ENCODE results near the gene OGFOD2. TPM values are rescaled to one million over a fixed set of nuclear protein-coding genes. Genes with fewer than 3 reads are reported as not detected.

The OGFOD2 gene
- polyA plus RNA-seq, 6 donors from 2014 or later = 9.4 to 20.4 (median 14.2) TPM

- H3K27ac Mint-ChIP-seq = no peak overlapping the region
- H3K9me3 Mint-ChIP-seq = peaks cover 0 to 1% (median 0%) of the 10 kb centered on the region in 7 donors
- no peaks in the 10 kb centered on the region for H3K36me3 Mint-ChIP-seq
- H3K4me1 Mint-ChIP-seq = peaks cover 1 to 16% (median 8%) of the 10 kb centered on the region in 3 donors
- no peak for ATAC-seq (ENCODE audit: low read depth in 2 of 2)
- no peaks in the 10 kb centered on the region for H3K27me3 Mint-ChIP-seq
- H3K4me3 Mint-ChIP-seq = no peak overlapping the region
- no peak for DNase-seq
Observed at GRCh38 chr12:123021688-123022604, 46.9 kb downstream of the OGFOD2 start.

- Mint-ChIP-seq H3K9me3 (peaks cover 0 to 1% (median 0%) of the 10 kb centered on the region in 7 donors), H3K27me3 (no peaks in the 10 kb centered on the region), H3K36me3 (no peaks in the 10 kb centered on the region), H3K4me3 (no peak overlapping the region), H3K27ac (peak overlapping the region in 1 of 6 donors; percentile 60), H3K4me1 (peaks cover 1 to 14% (median 7%) of the 10 kb centered on the region in 3 donors)
- DNase-seq (no peak), ATAC-seq (ENCODE audit: low read depth in 2 of 2) (no peak)
Observed at GRCh38 chr12:123022846-123023245, 47.8 kb downstream of the OGFOD2 start.

GRCh38 chr12:123024819-123025391 is 49.9 kb downstream of the OGFOD2 start:
- no peak for ATAC-seq (ENCODE audit: low read depth in 2 of 2)
- no peaks in the 10 kb centered on the region for H3K9me3 Mint-ChIP-seq
- no peak for DNase-seq
- H3K4me1 Mint-ChIP-seq = peaks cover 0 to 4% (median 0%) of the 10 kb centered on the region in 3 donors
- no peak overlapping the region for H3K4me3 Mint-ChIP-seq
- no peak overlapping the region for H3K27ac Mint-ChIP-seq
- H3K27me3 Mint-ChIP-seq = no peaks in the 10 kb centered on the region
- no peaks in the 10 kb centered on the region for H3K36me3 Mint-ChIP-seq

GRCh38 chr12:123026094-123026853 is 51.2 kb downstream of the OGFOD2 start:
- Mint-ChIP-seq H3K36me3 (no peaks in the 10 kb centered on the region), H3K27me3 (no peaks in the 10 kb centered on the region), H3K9me3 (no peaks in the 10 kb centered on the region), H3K4me3 (peak overlapping the region in 1 of 8 donors; percentile 56), H3K27ac (peak overlapping the region in 1 of 6 donors; percentile 32), H3K4me1 (peaks cover 0 to 4% (median 0%) of the 10 kb centered on the region in 3 donors)
- DNase-seq = no peak
- no peak for ATAC-seq (ENCODE audit: low read depth in 2 of 2)

GRCh38 chr12:123027726-123028445 is 52.8 kb downstream of the OGFOD2 start:
- Mint-ChIP-seq H3K36me3 (no peaks in the 10 kb centered on the region), H3K4me1 (peaks cover 0 to 6% (median 0%) of the 10 kb centered on the region in 3 donors), H3K27me3 (no peaks in the 10 kb centered on the region), H3K27ac (peak overlapping the region in 1 of 6 donors; percentile 11), H3K4me3 (no peak overlapping the region), H3K9me3 (no peaks in the 10 kb centered on the region)
- ATAC-seq (ENCODE audit: low read depth in 2 of 2) = no peak
- no peak for DNase-seq

GRCh38 chr12:123028475-123028874 is 53.4 kb downstream of the OGFOD2 start:
- H3K27ac Mint-ChIP-seq = peak overlapping the region in 2 of 6 donors; percentile 11 to 72
- ATAC-seq (ENCODE audit: low read depth in 2 of 2) (no peak), DNase-seq (no peak)
- no peak overlapping the region for H3K4me3 Mint-ChIP-seq
- no peaks in the 10 kb centered on the region for H3K36me3 Mint-ChIP-seq
- peaks cover 3 to 7% (median 3%) of the 10 kb centered on the region in 3 donors for H3K4me1 Mint-ChIP-seq
- no peaks in the 10 kb centered on the region for H3K9me3 Mint-ChIP-seq
- no peaks in the 10 kb centered on the region for H3K27me3 Mint-ChIP-seq

- DNase-seq (no peak), ATAC-seq (ENCODE audit: low read depth in 2 of 2) (no peak)
- peak overlapping the region in 2 of 6 donors; percentile 50 to 69 for H3K27ac Mint-ChIP-seq
- peaks cover 12 to 18% (median 14%) of the 10 kb centered on the region in 3 donors for H3K4me1 Mint-ChIP-seq
- H3K4me3 Mint-ChIP-seq = no peak overlapping the region
- H3K27me3 Mint-ChIP-seq = no peaks in the 10 kb centered on the region
- no peaks in the 10 kb centered on the region for H3K36me3 Mint-ChIP-seq
- H3K9me3 Mint-ChIP-seq = no peaks in the 10 kb centered on the region
Observed at GRCh38 chr12:123029550-123029949, 54.5 kb downstream of the OGFOD2 start.

Other genes with a start within 250 kb of the OGFOD2 start
- not detected for gene HCAR1, start 244.4 kb upstream of the OGFOD2 start, polyA plus RNA-seq (ENCODE audit: low read depth in 6 of 6)
- 100 to 1,000 TPM in 1 of 6 donors, 10 to 100 TPM in 5; 67.0 to 103 (median 79.7) TPM for gene DENR, start 222.4 kb upstream of the OGFOD2 start, polyA plus RNA-seq (ENCODE audit: low read depth in 6 of 6)
- 1 to 10 TPM in 3 of 6 donors, under 1 TPM in 2, not detected in 1; 0.19 to 1.8 (median 1.2) TPM for gene CCDC62, start 200.7 kb upstream of the OGFOD2 start, polyA plus RNA-seq (ENCODE audit: low read depth in 6 of 6)
- 10 to 100 TPM; 33.8 to 91.3 (median 38.4) TPM for gene HIP1R, start 139.8 kb upstream of the OGFOD2 start, polyA plus RNA-seq (ENCODE audit: low read depth in 6 of 6)
- 10 to 100 TPM; 43.4 to 60.9 (median 52.2) TPM for gene VPS37B, start 79.1 kb upstream of the OGFOD2 start, polyA plus RNA-seq (ENCODE audit: low read depth in 6 of 6)
- gene ABCB9, start 8.8 kb upstream of the OGFOD2 start, polyA plus RNA-seq (ENCODE audit: low read depth in 6 of 6) = under 1 TPM in 5 of 6 donors, not detected in 1; 0.18 to 0.59 (median 0.31) TPM
- gene ARL6IP4, start 5.4 kb downstream of the OGFOD2 start, polyA plus RNA-seq (ENCODE audit: low read depth in 6 of 6) = 100 to 1,000 TPM; 132 to 202 (median 187) TPM
- 1 to 10 TPM in 3 of 6 donors, under 1 TPM in 3; 0.10 to 2.6 (median 0.96) TPM for gene PITPNM2, start 175.8 kb downstream of the OGFOD2 start, polyA plus RNA-seq (ENCODE audit: low read depth in 6 of 6)

All from naive B cell (primary cell).